ENCODE data around the gene GBF1. TPM values are rescaled to one million over a fixed set of nuclear protein-coding genes. Genes with fewer than 3 reads are reported as not detected.

GBF1 gene
- total and polyA plus RNA-seq, 7 experiments from 2014 or later, result 8.5 to 47.2 (median 37.2) TPM

GRCh38 chr10:102421757-102422512, 176.6 kb downstream of the GBF1 start:
- Histone ChIP-seq H3K27me3 (ENCODE audit: control insufficient read depth in 2 of 2, insufficient read depth in 2 of 2, low read length in 2 of 2) (no peaks in the 10 kb centered on the region), H3K4me1 (ENCODE audit: control insufficient read depth in 2 of 2, insufficient read depth in 2 of 2, low read length in 2 of 2) (peaks cover 26 to 33% of the 10 kb centered on the region in 2 donors), H3K27ac (ENCODE audit: low read depth, low read length) (peak overlapping the region; percentile 75), H3K9me3 (ENCODE audit: control insufficient read depth in 2 of 3, low read length in 3 of 3) (no peaks in the 10 kb centered on the region), H3K4me3 (ENCODE audit: low read length) (peak overlapping the region; percentile 93), H3K36me3 (ENCODE audit: control insufficient read depth in 2 of 3, insufficient read depth in 3 of 3, low read length in 3 of 3) (peaks cover 0 to 24% (median 0%) of the 10 kb centered on the region in 3 experiments)
- POLR2A ChIA-PET, result interaction anchor here (0.6 to 6.3 kb wide), 12 partner anchors 11 to 581 kb away, joined by 3 to 133 read pairs (median 10); partner anchors contain the start of genes C10orf95, CUEDC2, GBF1 and NFKB2
- Mint-ChIP-seq H3K9me3 (peaks cover 0 to 9% (median 0%) of the 10 kb centered on the region in 11 donors), H3K4me1 (peaks cover 17 to 46% (median 38%) of the 10 kb centered on the region in 7 donors), H3K4me3 (peak overlapping the region; percentile 94 to 99 (median 98)), H3K36me3 (peaks cover 0 to 7% (median 0%) of the 10 kb centered on the region in 5 donors), H3K27ac (peak overlapping the region; percentile 32 to 97 (median 77)), H3K27me3 (peaks cover 12 to 23% (median 15%) of the 10 kb centered on the region in 5 donors)
- DNase-seq (no peak), ATAC-seq (no peak)
- intact Hi-C loops (cut with micrococcal nuclease), result loop anchor here (1.0 to 2.0 kb wide), 16 partner anchors 10 to 290 kb away; partner anchors contain the start of genes ACTR1A (in 2 of the 2), CUEDC2 (in 2 of the 2), NOLC1 (in 2 of the 2) and GBF1 (in 1 of the 2)
- CTCF ChIA-PET, result interaction anchor here (1.0 to 5.3 kb wide), 12 partner anchors 10 to 83 kb away, joined by 3 to 40 read pairs (median 4); partner anchors contain the start of genes CUEDC2 and NFKB2

GRCh38 chr10:102422545-102423129, 177.3 kb downstream of the GBF1 start:
- Histone ChIP-seq H3K36me3 (ENCODE audit: control insufficient read depth in 2 of 3, insufficient read depth in 3 of 3, low read length in 3 of 3) (peaks cover 0 to 24% (median 0%) of the 10 kb centered on the region in 3 experiments), H3K4me1 (ENCODE audit: control insufficient read depth in 2 of 2, insufficient read depth in 2 of 2, low read length in 2 of 2) (peaks cover 26 to 33% of the 10 kb centered on the region in 2 donors), H3K27me3 (ENCODE audit: control insufficient read depth in 2 of 2, insufficient read depth in 2 of 2, low read length in 2 of 2) (no peaks in the 10 kb centered on the region), H3K9me3 (ENCODE audit: control insufficient read depth in 2 of 3, low read length in 3 of 3) (no peaks in the 10 kb centered on the region), H3K4me3 (ENCODE audit: low read length) (peak overlapping the region; percentile 93), H3K27ac (ENCODE audit: low read depth, low read length) (peak overlapping the region; percentile 75)
- Mint-ChIP-seq H3K4me1 (peaks cover 23 to 44% (median 40%) of the 10 kb centered on the region in 7 donors), H3K4me3 (peak overlapping the region; percentile 94 to 99 (median 98)), H3K36me3 (peaks cover 0 to 7% (median 0%) of the 10 kb centered on the region in 5 donors), H3K27ac (peak overlapping the region; percentile 15 to 94 (median 69)), H3K27me3 (peaks cover 7 to 17% (median 8%) of the 10 kb centered on the region in 5 donors), H3K9me3 (peaks cover 0 to 6% (median 0%) of the 10 kb centered on the region in 11 donors)
- CTCF ChIA-PET, result interaction anchor here (0.6 to 5.3 kb wide), 11 partner anchors 9 to 82 kb away, joined by 3 to 40 read pairs (median 4); partner anchors contain the start of genes CUEDC2 and NFKB2
- DNase-seq, result peak in 2 of 9 donors; percentile 16 to 75
- ATAC-seq, result peak; percentile 42
- intact Hi-C loops (cut with micrococcal nuclease), result no loop called here
- POLR2A ChIA-PET, result interaction anchor here (0.6 to 6.3 kb wide), 9 partner anchors 11 to 582 kb away, joined by 3 to 133 read pairs (median 10); partner anchors contain the start of genes C10orf95, CUEDC2, GBF1 and NFKB2

- peaks cover 0 to 7% (median 0%) of the 10 kb centered on the region in 5 donors for H3K36me3 Mint-ChIP-seq
- peak overlapping the region in 9 of 10 donors; percentile 23 to 99 (median 73) for H3K4me3 Mint-ChIP-seq
- intact Hi-C loops (cut with micrococcal nuclease), result no loop called here
- Histone ChIP-seq H3K27me3 (ENCODE audit: control insufficient read depth in 2 of 2, insufficient read depth in 2 of 2, low read length in 2 of 2) (no peaks in the 10 kb centered on the region), H3K36me3 (ENCODE audit: control insufficient read depth in 2 of 3, insufficient read depth in 3 of 3, low read length in 3 of 3) (peaks cover 0 to 24% (median 0%) of the 10 kb centered on the region in 3 experiments), H3K9me3 (ENCODE audit: control insufficient read depth in 2 of 3, low read length in 3 of 3) (no peaks in the 10 kb centered on the region), H3K27ac (ENCODE audit: low read depth, low read length) (no peak overlapping the region), H3K4me3 (ENCODE audit: low read length) (no peak overlapping the region), H3K4me1 (ENCODE audit: control insufficient read depth in 2 of 2, insufficient read depth in 2 of 2, low read length in 2 of 2) (peaks cover 26 to 33% of the 10 kb centered on the region in 2 donors)
- peaks cover 20 to 45% (median 37%) of the 10 kb centered on the region in 7 donors for H3K4me1 Mint-ChIP-seq
- ATAC-seq (no peak), DNase-seq (peak in 1 of 9 donors; percentile 3)
- H3K9me3 Mint-ChIP-seq, result peaks cover 0 to 4% (median 0%) of the 10 kb centered on the region in 11 donors
- peak overlapping the region in 2 of 9 donors; percentile 16 to 33 for H3K27ac Mint-ChIP-seq
- ChIA-PET CTCF (interaction anchor here (0.6 to 5.3 kb wide), 8 partner anchors 8 to 81 kb away, joined by 3 to 40 read pairs (median 4); partner anchors contain the start of genes CUEDC2 and NFKB2), POLR2A (interaction anchor here (0.8 to 6.3 kb wide), 7 partner anchors 10 to 48 kb away, joined by 3 to 133 read pairs (median 53); partner anchors contain the start of genes C10orf95, CUEDC2 and NFKB2)
- peaks cover 0 to 9% (median 0%) of the 10 kb centered on the region in 5 donors for H3K27me3 Mint-ChIP-seq
Observed at GRCh38 chr10:102423372-102423968, 178.1 kb downstream of the GBF1 start.

GRCh38 chr10:102424145-102424544, 178.8 kb downstream of the GBF1 start:
- ChIA-PET CTCF (interaction anchor here (0.7 to 5.3 kb wide), 4 partner anchors 8 to 29 kb away, joined by 3 to 40 read pairs (median 23); partner anchors contain the start of genes CUEDC2 and NFKB2), POLR2A (interaction anchor here (0.7 to 6.3 kb wide), 5 partner anchors 10 to 289 kb away, joined by 3 to 133 read pairs (median 73); partner anchors contain the start of genes C10orf95, CUEDC2 and NFKB2)
- H3K27ac Mint-ChIP-seq, result peak overlapping the region in 2 of 9 donors; percentile 8 to 18

GRCh38 chr10:102424916-102425315, 179.6 kb downstream of the GBF1 start:
- H3K9me3 ChIP-seq (ENCODE audit: control insufficient read depth in 2 of 3, low read length in 3 of 3), result no peaks in the 10 kb centered on the region
- Mint-ChIP-seq H3K4me3 (no peak overlapping the region), H3K27me3 (peaks cover 0 to 3% (median 0%) of the 10 kb centered on the region in 5 donors), H3K4me1 (peaks cover 20 to 34% (median 27%) of the 10 kb centered on the region in 7 donors), H3K27ac (peak overlapping the region in 1 of 9 donors; percentile 8), H3K9me3 (peaks cover 0 to 2% (median 0%) of the 10 kb centered on the region in 11 donors), H3K36me3 (peaks cover 0 to 7% (median 0%) of the 10 kb centered on the region in 5 donors)
- H3K4me1 ChIP-seq (ENCODE audit: control insufficient read depth in 2 of 2, insufficient read depth in 2 of 2, low read length in 2 of 2), result peaks cover 16 to 23% of the 10 kb centered on the region in 2 donors
- intact Hi-C loops (cut with micrococcal nuclease), result no loop called here
- no peak for ATAC-seq
- H3K36me3 ChIP-seq (ENCODE audit: control insufficient read depth in 2 of 3, insufficient read depth in 3 of 3, low read length in 3 of 3), result peaks cover 0 to 24% (median 0%) of the 10 kb centered on the region in 3 experiments
- no peak for DNase-seq
- ChIA-PET CTCF (interaction anchor here (0.7 to 5.1 kb wide), 2 partner anchors 25 to 26 kb away, joined by 3 to 26 read pairs; partner anchors contain the start of gene C10orf95), POLR2A (interaction anchor here (0.7 to 6.3 kb wide), 4 partner anchors 9 to 289 kb away, joined by 3 to 133 read pairs (median 82); partner anchors contain the start of genes C10orf95, CUEDC2 and NFKB2)
- H3K27me3 ChIP-seq (ENCODE audit: control insufficient read depth in 2 of 2, insufficient read depth in 2 of 2, low read length in 2 of 2), result no peaks in the 10 kb centered on the region
- H3K4me3 ChIP-seq (ENCODE audit: low read length), result no peak overlapping the region
- H3K27ac ChIP-seq (ENCODE audit: low read depth, low read length), result no peak overlapping the region

More at GRCh38 chr10:102424145-102424544, 178.8 kb downstream of the GBF1 start:
- DNase-seq, result no peak
- Histone ChIP-seq H3K4me1 (ENCODE audit: control insufficient read depth in 2 of 2, insufficient read depth in 2 of 2, low read length in 2 of 2) (peaks cover 24 to 30% of the 10 kb centered on the region in 2 donors), H3K4me3 (ENCODE audit: low read length) (no peak overlapping the region), H3K9me3 (ENCODE audit: control insufficient read depth in 2 of 3, low read length in 3 of 3) (no peaks in the 10 kb centered on the region), H3K36me3 (ENCODE audit: control insufficient read depth in 2 of 3, insufficient read depth in 3 of 3, low read length in 3 of 3) (peaks cover 0 to 24% (median 0%) of the 10 kb centered on the region in 3 experiments), H3K27me3 (ENCODE audit: control insufficient read depth in 2 of 2, insufficient read depth in 2 of 2, low read length in 2 of 2) (no peaks in the 10 kb centered on the region), H3K27ac (ENCODE audit: low read depth, low read length) (no peak overlapping the region)
- Mint-ChIP-seq H3K36me3 (peaks cover 0 to 7% (median 0%) of the 10 kb centered on the region in 5 donors), H3K4me3 (peak overlapping the region in 3 of 10 donors; percentile 16 to 98 (median 27)), H3K27me3 (peaks cover 0 to 4% (median 0%) of the 10 kb centered on the region in 5 donors), H3K4me1 (peaks cover 20 to 42% (median 33%) of the 10 kb centered on the region in 7 donors), H3K9me3 (peaks cover 0 to 4% (median 0%) of the 10 kb centered on the region in 11 donors)
- intact Hi-C loops (cut with micrococcal nuclease), result no loop called here
- no peak for ATAC-seq

Data from naive thymus-derived CD4-positive, alpha-beta T cell (primary cell).